ENCODE results near the gene ATG2A. TPM values are rescaled to one million over a fixed set of nuclear protein-coding genes. Genes with fewer than 3 reads are reported as not detected.

Gene ATG2A
- total RNA-seq (2014; rRNA removed; shearing (Covaris generic)): 19.0 and 19.6 TPM in 2 replicates

DNA sequence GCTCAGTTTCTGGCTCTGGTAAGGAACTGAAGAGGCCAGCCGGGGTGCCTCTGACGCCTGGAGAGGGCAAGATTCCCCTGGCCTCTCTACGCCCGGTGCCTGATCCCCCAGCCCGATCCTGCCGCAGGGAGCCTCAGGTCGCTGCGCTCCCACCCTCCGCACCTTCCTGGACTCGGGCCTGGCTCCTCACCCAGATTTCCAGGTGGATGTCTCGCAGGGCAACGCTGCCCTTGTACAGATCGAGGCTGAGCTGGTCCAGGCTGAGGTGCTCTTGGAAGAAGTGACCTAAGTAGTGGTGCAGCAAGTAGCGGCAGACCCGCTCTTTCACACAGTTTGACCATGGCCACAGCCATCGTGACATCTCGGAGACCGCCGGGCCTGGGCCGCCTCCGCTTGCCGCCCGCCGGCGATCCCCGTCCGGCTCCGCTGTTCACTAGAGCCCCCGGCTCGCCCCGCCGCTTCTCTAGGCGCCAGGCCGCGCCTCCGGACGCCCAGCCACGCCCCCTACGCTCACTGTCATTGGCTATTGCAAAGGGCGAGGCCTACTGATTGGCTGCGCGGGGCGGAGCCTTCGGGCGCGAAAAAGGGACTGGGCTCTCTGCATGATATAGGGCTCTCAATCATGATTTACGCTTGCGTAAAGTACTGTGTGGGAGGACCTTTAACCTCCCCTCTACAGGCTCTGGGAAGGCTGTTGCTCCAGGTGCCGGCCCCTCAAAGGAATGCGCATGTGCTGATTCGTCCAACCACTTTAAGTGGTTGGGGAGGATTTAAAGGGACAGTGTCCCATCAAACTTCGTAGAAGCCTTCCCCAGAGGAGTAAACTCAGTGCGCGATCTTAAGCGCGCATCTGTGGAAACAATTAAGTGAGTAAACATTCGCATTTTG is at the start of gene ATG2A:
ATG2A (minus strand) TSS at position 435 of the 888 bp plus-strand sequence; CDS start at position 361, 74 bp downstream.

DNA sequence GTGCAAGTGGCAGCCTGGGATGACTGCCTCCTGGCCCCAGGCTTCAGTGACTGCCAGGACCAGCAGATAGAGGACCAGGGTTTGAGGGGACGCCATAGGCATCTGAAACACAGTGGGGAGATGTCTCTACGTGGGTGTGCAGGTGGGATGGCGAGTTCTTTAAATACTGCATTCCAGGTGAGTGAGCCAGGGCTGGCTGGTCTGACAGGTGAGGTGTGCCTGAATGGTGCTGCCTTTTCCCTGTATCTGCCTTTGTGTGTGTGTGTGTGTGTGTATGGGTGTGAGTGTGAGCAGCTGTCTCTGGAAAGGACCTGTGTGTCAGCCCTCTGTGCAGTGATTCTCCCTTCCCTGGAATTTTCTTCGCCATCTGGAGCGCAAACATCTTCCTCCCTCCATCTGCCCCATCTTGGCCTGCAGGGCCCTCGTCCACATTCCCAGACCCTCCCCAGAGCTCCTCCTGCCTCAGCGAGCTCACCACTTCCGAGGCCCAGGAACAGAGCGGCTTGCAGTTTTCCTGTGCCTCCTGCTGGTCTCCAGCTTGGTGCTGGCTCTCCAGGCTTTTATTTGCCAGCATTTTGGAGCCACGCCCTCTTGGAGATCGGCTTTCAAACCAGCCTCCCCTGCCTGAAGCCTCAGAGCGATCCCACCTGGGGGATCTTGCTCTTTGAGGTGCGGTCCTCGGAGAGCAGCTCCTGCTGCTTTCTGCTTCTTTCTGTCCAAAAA is 18.5 kb upstream of the ATG2A start, which contains the start of gene GPHA2:
GPHA2 (minus strand) TSS at position 535 of the 723 bp plus-strand sequence; CDS start at position 102, 433 bp downstream.

DNA sequence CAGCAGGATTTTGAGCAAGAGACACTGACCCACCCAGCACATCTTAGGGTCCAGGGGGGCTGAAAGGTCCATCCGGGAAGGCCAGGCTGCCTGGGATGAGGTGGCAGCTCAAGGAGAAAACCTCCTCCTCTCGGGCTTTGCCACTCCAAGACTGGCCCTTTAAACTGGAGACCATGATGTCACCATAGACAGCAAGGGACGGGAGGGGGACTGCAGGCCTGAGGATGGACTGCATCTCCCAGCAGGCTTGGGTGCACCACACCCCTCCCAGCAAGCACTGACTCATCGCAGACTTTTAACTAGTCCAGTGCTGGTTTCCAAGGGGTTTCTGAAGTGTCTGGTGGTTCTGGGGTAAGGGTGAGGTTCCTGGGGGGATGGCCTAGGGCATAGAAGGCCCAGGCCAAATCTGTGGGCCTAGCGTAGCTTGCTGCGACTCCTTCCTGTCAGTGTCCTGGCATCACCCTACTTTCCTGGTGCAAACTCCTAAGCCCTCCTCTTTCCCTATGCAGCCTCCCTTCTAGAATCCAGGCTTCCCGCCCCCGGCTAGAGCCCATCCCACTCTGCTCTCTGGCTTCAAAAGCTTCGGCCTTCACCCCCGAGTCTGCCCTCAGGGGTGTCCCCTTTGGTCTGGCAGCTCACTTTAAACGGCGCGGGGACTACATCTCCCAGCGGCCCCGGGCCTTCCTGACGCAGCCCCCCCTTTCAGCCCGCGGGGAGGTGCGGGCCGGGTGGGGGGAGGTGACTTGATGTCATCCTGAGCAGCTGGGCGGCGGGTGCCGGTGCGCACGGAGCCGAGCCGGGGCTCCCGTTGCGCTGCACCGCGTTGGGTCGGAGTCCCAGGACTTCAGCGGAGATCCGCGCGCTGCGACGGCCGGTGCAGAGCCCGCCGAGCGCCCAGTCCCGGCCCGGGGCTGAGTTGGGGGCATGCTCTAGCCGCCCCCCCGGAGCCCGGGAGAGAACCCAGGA is 7.2 kb upstream of the ATG2A start, which contains the start of gene PPP2R5B:
PPP2R5B (plus strand) TSS at position 746 of the 966 bp plus-strand sequence. CDS start 1,046 bp downstream, outside the sequence.

DNA sequence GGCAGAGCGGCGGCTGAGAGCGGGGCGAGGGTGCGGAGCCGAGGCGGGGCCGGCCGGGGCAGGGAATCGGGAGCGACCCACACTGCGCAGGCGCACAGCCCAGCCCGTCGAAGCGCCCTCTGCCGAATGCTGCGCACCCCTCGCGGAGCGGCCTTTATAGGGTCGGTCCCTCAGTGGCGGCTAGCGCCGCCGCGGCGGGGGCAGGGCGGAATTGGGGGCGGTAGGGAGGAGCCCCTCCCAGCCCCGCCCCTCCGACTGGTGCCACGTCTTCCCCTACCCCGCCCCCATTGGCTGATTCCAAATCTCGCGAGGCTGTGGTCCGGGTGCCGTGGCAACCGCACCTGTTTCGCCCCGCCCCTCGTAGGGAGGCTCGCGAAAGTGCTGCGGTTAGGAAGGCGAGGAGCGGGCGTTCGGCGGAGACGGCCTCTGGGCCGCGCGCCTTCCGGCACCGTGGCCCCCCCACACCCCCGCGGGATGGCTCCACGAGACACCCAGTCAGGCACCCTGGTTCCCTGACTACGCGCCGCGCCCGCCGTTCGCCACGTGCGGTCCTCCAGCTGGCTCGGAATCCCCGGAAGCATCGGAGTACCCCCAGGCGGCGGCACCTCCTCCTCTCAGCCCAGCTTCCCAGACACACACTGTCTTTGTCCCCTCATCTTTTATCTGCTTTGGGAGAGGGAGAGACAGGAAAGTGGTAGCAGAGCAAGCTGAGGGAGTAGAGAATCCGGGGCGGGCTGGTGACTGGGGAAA is 38.3 kb downstream of the ATG2A start, which contains the start of gene EHD1:
EHD1 (minus strand) TSS at position 128 of the 750 bp plus-strand sequence. CDS start 157 bp downstream, outside the sequence.

Small RNAs within 50 kb of the gene (small RNA-seq; reads per million reads assigned to genes)
- not detected for gene MIR6749
- not detected for gene MIR6750

Other genes with a start within 250 kb of the ATG2A start
- gene NRXN2, start 194.0 kb downstream of the ATG2A start, total RNA-seq (2014; rRNA removed; shearing (Covaris generic)): 0.24 and 0.26 TPM in 2 replicates
- gene RASGRP2, start 173.1 kb downstream of the ATG2A start, total RNA-seq (2014; rRNA removed; shearing (Covaris generic)): 0.19 TPM in 1 of 2 replicates, not detected in the other
- 0.79 and 3.4 TPM in 2 replicates for gene PYGM, start 157.2 kb downstream of the ATG2A start, total RNA-seq (2014; rRNA removed; shearing (Covaris generic))
- 242 and 318 TPM in 2 replicates for gene SF1, start 138.7 kb downstream of the ATG2A start, total RNA-seq (2014; rRNA removed; shearing (Covaris generic))
- gene MAP4K2, start 114.0 kb downstream of the ATG2A start, total RNA-seq (2014; rRNA removed; shearing (Covaris generic)): 24.3 and 25.6 TPM in 2 replicates
- 21.1 and 22.3 TPM in 2 replicates for gene MEN1, start 106.7 kb downstream of the ATG2A start, total RNA-seq (2014; rRNA removed; shearing (Covaris generic))
- gene CDC42BPG, start 72.6 kb downstream of the ATG2A start, total RNA-seq (2014; rRNA removed; shearing (Covaris generic)): 0.29 and 0.57 TPM in 2 replicates
- 86.6 and 93.6 TPM in 2 replicates for gene EHD1, start 38.6 kb downstream of the ATG2A start, total RNA-seq (2014; rRNA removed; shearing (Covaris generic))
- gene PPP2R5B, start 7.5 kb upstream of the ATG2A start, total RNA-seq (2014; rRNA removed; shearing (Covaris generic)): 10.2 and 10.6 TPM in 2 replicates
- gene GPHA2, start 18.7 kb upstream of the ATG2A start, total RNA-seq (2014; rRNA removed; shearing (Covaris generic)): not detected in 2 replicates
- not detected in 2 replicates for gene MAJIN, start 54.9 kb upstream of the ATG2A start, total RNA-seq (2014; rRNA removed; shearing (Covaris generic))
- gene BATF2, start 79.8 kb upstream of the ATG2A start, total RNA-seq (2014; rRNA removed; shearing (Covaris generic)): 1.3 TPM in 2 replicates
- 235 and 274 TPM in 2 replicates for gene ARL2, start 97.0 kb upstream of the ATG2A start, total RNA-seq (2014; rRNA removed; shearing (Covaris generic))
- gene SNX15, start 110.2 kb upstream of the ATG2A start, total RNA-seq (2014; rRNA removed; shearing (Covaris generic)): 16.9 and 18.6 TPM in 2 replicates
- 21.5 and 22.5 TPM in 2 replicates for gene SAC3D1, start 124.0 kb upstream of the ATG2A start, total RNA-seq (2014; rRNA removed; shearing (Covaris generic))
- gene NAALADL1, start 141.3 kb upstream of the ATG2A start, total RNA-seq (2014; rRNA removed; shearing (Covaris generic)): not detected in 2 replicates
- gene CDCA5, start 166.8 kb upstream of the ATG2A start, total RNA-seq (2014; rRNA removed; shearing (Covaris generic)): 56.8 and 61.9 TPM in 2 replicates
- gene ZFPL1, start 167.0 kb upstream of the ATG2A start, total RNA-seq (2014; rRNA removed; shearing (Covaris generic)): 58.4 and 65.3 TPM in 2 replicates
- 184 and 252 TPM in 2 replicates for gene VPS51, start 179.0 kb upstream of the ATG2A start, total RNA-seq (2014; rRNA removed; shearing (Covaris generic))
- 13.3 and 20.5 TPM in 2 replicates for gene TM7SF2, start 194.7 kb upstream of the ATG2A start, total RNA-seq (2014; rRNA removed; shearing (Covaris generic))
- 42.7 and 50.7 TPM in 2 replicates for gene ZNHIT2, start 200.5 kb upstream of the ATG2A start, total RNA-seq (2014; rRNA removed; shearing (Covaris generic))
- gene FAU, start 204.9 kb upstream of the ATG2A start, total RNA-seq (2014; rRNA removed; shearing (Covaris generic)): 892 and 982 TPM in 2 replicates
- gene MRPL49, start 205.1 kb upstream of the ATG2A start, total RNA-seq (2014; rRNA removed; shearing (Covaris generic)): 96.8 and 105 TPM in 2 replicates
- 11.6 and 14.1 TPM in 2 replicates for gene SYVN1, start 217.3 kb upstream of the ATG2A start, total RNA-seq (2014; rRNA removed; shearing (Covaris generic))